GM19035 (cell line): ENCODE data around the gene ANAPC7.
"Not testable (repeated sequence)": the region's sequence is repeated elsewhere in the genome, so short reads cannot be mapped to it uniquely, and the experiment has no call there.

Source experiments
- ATAC-seq: cut with Tn5 transposase; IDR thresholded peaks from one replicate; pipeline ENCODE4 v1.9.1; 2021; ENCODE audit not compliant: unreplicated experiment

The ANAPC7 gene

DNA sequence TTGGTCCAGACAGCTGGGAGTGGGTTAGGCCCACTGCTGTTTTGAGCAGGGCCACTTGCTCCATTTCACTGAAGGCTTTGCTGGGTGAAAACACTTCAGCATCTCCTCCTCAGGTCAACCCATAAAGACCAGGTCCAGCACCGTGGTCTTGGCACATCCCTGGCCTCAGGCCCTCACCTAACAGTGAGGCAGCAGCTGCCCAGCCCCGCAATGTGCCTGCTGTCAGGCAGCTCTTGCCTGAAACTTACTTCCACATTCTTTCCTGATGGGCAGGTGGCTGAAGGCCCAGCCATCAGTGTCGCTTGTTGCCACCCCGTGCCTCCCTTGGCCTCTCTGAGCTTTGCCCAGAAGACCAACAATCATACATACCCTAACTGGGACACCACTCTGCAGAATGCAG, 54.4 kb downstream of the ANAPC7 start:
- ATAC-seq = no peak

DNA sequence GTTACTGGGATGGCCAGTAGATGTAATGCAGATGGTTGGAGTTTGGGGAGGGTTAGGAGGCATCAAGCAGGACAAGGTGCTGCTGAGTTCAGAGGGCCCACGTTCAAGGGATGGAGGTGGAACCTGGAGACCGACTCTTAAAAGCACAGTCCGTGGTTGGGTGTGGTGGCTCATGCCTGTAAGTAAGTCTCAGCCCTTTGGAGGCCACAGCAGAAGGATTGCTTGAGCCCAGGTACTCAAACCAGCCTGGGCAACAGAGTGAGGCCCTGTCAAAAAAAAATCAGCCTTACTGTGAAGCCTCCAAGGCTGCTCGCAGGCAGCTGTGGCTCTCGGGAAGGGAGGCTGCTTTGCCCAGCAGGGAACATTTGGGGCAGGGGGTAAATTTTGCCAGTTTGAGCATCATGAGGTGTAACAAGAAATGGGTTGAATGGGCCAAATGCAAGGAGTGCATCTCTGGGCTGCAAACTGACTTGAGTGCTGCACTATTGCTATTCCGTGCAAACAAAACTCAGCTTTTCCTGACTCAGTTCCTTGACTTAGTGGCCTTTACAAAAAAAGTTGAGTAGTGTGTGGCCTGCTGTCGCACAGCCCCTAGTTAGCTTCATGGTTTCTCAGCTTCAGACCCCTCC, 55.0 kb downstream of the ANAPC7 start:
- ATAC-seq = no peak

DNA sequence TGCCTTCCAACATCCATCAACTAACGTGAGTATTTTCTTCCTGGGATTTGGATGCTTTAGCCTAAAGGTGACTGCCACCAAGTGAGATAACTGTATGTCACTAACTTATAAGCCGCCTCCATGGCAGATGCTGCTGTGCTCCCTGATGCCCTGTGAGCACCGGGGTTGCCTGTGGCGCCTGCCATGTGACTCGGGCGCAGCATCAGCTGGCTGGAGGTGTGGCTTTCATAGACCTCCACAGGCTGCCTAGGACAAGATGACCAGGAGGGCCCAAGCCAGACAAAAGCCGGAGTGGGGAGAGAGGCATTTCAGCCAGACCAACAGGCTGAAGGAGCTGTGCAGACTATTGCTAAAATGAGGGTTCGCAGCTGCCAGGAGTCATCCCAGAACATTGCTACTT, 55.7 kb downstream of the ANAPC7 start:
- no peak for ATAC-seq

DNA sequence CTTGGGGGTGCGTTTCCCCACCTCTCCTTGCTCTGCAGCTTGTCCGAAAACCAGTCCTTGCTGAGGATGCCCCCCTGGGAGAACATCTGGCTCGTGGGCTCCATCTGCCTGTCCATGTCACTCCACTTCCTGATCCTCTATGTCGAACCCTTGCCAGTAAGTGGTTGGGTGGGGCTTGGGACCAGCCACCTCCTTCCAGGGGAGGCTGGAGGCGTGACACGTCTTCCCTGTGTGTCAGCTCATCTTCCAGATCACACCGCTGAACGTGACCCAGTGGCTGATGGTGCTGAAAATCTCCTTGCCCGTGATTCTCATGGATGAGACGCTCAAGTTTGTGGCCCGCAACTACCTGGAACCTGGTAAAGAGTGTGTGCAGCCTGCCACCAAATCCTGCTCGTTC, 57.5 kb downstream of the ANAPC7 start:
- ATAC-seq = no peak

DNA sequence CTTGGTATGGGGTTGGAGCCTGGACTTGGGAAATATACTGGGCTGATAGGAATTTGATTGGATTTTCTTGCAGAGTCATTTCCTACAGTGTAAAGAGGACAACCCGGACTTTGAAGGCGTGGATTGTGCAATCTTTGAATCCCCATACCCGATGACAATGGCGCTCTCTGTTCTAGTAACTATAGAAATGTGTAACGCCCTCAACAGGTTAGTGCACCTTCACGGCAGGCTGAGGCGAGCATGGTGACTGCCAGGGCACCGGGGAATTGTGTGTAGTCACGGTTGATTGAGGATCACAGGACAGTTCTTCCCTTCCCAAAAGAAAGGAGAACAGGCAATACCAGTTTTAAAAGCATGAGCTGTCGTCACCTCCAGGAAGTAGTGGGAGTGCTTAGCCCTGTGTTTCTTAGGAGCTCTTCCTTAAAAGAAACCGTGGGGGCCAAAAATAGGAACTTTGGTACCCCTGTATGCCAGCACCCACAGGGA, 58.3 kb downstream of the ANAPC7 start:
- no peak for ATAC-seq

DNA sequence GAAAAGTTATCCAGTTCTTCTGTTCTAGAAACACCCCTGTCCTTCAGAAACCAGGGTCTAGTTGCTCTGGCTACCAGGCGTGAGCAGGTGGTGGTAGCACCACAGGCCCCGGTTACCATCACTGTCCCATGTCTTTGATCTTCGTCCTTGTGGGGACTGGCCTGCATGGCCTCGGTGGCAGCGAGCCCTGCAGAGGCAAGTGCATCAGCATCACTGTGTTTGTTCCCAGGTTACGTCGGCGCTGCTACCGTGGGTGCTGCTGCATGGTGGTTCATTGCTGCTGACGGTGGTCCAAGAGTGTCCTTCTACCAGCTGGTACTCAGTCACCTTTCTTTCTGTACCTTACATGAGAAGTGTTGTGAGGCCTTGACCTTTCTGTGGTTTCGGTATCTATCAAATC, 58.9 kb downstream of the ANAPC7 start:
- no peak for ATAC-seq

DNA sequence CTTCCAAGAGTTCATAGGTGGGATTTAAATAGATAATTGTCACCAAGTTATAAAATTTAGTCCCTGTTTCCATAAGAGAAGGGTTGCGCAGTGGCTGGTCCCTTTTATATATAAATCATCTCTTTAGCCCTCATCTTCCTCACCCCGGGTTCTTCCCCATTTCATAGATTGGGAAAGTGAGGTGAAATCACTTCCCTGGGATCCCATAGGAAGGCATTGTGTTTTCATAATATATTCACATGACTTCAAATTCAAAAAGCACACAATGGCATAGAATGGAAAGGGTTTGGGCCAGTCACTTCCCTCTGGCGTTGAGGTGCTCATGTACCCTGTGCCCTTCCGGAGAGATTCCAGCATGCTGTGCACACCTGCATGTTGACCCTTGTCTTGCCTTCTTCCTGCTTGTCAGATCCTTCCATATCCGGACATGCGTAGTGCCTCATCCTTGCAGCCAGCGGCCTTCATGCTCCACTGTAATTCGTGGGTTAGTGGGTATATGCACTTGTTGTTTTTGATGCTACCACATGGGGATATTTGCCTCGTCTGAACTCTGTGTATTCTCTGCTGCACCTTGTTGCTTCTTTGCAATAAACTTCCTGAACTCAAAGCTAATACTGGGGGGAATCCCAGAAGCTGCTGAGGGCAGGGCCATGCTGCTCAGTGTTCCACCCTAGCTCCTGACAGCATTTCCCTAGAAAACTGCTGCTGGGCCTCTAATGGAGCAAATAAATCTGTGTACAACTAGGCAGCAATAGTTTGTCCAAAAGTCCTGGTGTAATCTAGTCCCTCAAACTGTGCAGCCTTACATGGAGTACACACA, 59.6 kb downstream of the ANAPC7 start:
- ATAC-seq = no peak

DNA sequence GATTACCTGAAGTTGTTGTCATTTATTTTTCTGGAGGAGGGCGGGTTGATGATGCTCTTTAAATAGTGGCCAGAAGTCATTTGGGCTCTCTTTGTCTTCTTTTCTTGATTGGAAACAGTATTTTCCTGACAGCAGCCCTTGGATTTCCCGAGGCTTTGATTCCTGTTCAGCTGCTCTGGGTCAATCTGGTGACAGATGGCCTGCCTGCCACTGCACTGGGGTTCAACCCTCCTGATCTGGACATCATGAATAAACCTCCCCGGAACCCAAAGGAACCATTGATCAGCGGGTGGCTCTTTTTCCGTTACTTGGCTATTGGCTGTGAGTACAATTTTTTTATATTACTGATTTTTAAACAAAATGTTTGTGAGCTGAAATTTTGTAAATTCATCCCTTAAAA, 60.4 kb downstream of the ANAPC7 start:
- no peak for ATAC-seq

DNA sequence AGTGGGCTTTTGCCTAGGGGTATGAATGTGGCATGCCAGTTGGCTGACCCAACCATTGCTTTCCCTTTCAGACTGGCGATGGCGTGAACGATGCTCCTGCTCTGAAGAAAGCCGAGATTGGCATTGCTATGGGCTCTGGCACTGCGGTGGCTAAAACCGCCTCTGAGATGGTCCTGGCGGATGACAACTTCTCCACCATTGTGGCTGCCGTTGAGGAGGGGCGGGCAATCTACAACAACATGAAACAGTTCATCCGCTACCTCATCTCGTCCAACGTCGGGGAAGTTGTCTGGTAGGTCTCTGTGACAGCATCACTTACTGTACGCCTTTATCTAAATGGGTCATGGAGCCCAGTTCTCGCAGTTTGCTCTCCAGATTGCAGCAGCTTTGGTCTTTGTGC, 61.4 kb downstream of the ANAPC7 start:
- ATAC-seq = no peak

DNA sequence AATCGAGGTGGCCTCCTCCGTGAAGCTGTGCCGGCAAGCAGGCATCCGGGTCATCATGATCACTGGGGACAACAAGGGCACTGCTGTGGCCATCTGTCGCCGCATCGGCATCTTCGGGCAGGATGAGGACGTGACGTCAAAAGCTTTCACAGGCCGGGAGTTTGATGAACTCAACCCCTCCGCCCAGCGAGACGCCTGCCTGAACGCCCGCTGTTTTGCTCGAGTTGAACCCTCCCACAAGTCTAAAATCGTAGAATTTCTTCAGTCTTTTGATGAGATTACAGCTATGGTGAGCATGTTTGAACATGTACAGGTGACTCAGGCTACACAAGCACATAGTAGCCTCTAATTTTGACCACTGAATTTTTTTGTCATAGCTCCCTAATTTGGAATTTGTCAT, 62.8 kb downstream of the ANAPC7 start:
- ATAC-seq = no peak

DNA sequence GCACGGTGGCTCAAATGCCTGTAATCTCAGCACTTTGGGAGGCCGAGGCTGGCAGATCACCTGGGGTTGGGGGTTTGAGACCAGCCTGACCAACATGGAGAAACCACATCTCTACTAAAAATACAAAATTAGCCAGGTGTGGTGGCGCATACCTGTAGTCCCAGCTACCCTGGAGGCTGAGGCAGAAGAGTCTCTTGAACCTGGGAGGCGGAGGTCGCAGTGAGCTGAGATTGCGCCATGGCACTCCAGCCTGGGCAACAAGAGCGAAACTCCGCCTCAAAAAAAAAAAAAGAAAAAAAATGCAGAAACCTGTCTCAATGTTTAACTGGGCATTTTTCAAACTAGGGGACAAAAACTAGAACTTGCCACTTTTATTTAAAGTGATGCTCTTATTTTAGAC, 63.2 kb downstream of the ANAPC7 start:
- not testable (repeated sequence) for ATAC-seq

DNA sequence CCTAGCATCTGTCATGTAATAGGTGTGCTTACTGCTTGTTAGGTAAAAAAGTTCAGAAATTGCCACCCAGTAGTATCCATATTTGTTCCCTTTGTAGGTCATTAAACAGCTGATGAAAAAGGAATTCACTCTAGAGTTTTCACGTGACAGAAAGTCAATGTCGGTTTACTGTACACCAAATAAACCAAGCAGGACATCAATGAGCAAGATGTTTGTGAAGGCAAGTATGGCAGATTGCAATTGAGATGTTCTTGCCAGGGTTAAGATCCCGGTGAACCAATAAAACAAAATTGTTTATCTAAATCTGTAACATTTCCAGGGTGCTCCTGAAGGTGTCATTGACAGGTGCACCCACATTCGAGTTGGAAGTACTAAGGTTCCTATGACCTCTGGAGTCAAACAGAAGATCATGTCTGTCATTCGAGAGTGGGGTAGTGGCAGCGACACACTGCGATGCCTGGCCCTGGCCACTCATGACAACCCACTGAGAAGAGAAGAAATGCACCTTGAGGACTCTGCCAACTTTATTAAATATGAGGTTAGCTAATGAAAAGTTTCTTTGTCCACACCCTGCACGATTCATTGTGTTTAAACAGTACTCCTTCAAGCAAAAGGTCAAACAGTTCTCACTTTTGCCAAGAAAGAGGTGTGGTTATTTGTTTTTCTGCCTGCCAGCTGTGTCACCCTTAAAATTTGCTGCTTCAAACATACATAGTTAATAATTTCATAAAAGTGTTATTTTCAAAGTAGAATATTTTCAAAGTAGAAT, 64.1 kb downstream of the ANAPC7 start:
- no peak for ATAC-seq

DNA sequence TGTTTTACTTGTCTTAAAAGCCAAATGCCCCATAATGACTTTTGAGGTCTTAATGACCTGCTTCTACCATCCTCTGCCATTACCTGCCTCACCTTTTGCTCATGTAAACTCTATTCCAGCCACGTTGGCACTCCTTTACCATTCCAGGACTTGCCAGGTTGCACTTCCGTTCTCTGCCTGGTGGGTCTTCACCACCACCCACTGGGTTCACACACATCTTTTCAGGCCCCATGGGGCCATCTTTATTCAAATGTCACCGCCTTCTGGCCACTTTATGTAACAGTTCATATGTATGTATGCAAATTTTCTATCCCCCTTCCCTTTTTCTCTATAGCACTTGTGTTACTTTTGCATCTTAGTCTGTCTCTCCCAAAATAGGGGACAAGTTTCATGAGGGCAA, 64.8 kb downstream of the ANAPC7 start:
- ATAC-seq = no peak

DNA sequence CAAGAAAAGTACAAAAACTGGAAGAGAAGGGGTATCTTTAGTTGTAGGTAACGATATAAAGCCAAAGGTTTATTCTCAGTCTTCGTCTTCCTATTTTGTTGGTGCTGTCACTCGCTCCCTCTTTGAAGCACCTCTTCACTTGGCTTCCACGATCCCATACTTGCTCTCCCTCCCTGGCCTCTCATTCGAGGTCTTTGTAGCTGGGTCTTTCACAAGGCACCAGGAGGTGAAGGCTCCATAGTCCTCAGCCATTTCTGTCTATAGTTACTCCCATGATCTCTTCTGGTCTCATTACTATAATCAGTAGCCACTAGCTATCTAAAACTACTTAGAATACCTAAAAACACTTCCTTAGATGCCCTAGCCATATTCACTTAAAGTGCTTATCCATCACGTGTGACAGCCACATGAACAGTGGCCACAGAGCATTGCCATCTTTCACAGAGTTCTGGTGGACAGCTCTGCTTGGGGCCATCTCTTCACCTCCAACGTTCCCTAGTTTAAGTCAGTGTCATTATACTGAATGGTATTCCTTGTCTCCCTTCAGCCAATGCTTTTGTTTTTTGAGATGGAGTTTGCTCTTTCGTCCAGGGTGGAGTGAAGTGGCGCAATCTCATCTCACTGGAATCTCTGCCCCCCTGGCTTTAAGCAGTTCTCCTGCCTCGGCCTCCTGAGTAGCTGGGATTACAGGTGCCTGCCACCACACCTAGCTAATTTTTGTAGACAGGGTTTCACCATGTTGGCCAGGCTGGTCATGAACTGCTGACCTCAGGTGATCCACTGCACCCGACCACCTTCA, 65.4 kb downstream of the ANAPC7 start:
- ATAC-seq = no peak

DNA sequence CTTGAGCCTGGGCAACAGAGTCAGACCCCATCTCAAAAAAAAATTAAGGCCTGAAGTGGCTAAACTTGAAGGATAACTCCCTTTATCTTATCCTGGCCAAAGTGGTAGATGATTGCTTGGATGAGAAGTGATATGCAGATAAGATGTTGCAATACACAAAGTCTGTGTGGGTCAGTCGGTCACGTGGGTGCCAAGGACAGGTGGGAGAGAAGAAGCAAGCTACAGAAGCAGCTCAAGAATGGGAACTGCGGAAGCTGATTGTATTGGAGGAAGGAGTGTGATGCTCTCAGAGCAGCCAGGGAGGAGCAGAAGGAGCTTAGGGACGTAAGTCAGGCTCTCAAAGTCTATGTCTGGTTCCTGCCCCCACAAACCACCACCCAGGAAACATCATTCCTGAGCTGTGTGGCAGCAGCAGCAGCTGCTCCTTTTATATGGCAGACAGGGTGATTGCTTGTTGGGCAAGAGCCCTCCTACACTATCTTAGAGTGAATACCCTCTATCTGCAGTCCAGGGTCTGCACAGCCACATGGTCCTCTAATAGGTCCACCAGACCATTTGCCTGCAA, 67.9 kb downstream of the ANAPC7 start:
- ATAC-seq = no peak

DNA sequence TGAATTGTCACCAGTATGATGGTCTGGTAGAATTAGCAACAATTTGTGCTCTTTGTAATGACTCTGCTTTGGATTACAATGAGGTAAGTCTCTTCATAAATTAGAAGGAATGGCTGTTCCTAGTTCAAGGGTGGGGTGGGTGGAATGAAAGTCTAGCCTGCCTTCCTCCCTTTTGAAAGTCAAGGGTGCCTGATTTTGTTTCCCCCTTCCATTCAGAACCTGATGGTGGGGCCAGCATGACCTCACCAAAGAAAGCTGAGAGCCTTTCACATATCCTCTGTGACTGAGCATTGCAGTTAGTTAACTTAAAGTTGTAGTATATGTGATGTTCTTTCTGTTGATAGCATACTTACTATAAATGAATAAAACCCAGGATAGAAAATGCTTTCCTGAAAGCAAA, 70.3 kb downstream of the ANAPC7 start:
- no peak for ATAC-seq

DNA sequence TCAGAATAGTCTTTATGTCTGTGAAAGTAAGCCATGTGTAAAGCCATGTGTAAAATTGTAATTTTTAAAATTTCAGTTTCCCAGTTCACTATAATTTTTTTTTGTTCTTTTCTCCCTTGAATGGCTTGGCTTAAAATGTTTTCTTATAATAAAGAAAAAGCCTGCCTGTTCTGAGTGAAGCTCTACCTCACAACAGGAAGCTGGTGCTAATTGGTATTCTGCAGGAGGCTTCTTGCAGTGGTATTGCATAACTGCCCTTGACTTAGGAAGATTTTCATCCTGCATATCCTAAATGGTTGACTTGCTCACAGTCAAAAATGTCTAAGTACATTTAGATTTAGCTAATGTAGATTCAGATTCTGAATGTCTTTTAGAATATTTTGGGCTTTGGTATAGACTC, 73.0 kb downstream of the ANAPC7 start:
- ATAC-seq = no peak

DNA sequence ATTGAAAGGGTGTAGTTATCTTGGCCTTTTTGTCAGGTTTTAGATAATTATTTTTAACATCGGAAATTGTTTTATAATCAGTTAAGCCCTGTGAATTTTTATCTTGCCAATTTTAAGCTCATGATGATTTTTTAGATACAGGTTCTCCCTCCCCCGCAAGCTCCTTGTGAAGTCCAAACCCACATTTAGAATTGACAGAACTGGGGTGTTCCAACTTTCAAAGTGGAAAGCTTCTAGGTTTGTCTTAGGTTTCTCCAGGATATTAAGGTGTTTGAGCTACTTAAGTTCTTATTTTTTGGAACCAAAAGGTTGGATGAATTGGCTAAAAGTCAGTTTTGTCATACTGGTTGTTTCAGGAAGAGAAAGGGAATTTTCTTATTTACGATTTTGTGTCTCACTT, 73.4 kb downstream of the ANAPC7 start:
- no peak for ATAC-seq

DNA sequence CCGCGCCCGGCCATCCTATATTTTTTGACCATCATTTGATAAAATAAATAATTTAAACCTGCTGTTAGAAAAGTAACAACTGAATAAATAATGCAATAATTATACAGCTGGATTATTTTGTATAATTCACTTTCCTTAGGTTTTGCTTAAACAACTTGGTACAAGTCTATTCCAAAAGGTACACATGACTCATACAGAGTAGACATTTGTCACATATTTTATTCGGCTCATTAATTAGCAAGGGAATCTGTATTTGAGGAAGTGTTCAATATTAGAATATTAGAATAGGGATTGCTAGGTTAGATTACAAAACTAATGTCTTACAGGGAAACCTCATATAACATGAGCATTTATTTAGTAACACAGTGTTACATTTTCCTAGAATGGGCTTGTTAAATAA, 73.8 kb downstream of the ANAPC7 start:
- no peak for ATAC-seq
